B cell (primary cell): Measurements from ENCODE around the gene AP2B1.

Source experiments
- CTCF ChIP-seq: fragments of 200-600 bp; IDR thresholded peaks from one replicate; pipeline ENCODE4 v1.8.0; 2022; ENCODE audit warnings: antibody characterized with exemption, mild to moderate bottlenecking
- EZH2 ChIP-seq: IDR thresholded peaks from 2 replicates; pipeline ENCODE4 v1.6.1; 2012; ENCODE audit warnings: borderline replicate concordance, low read depth, mild to moderate bottlenecking, moderate library complexity, low read length; ENCODE audit not compliant: insufficient read depth, poor library complexity, severe bottlenecking

GRCh38 chr17:35733366-35733765 is 146.2 kb downstream of the AP2B1 start:
- no peak for TF ChIP-seq CTCF
- TF ChIP-seq EZH2 = no peak
